Measurements from ENCODE around the gene PLPPR4.
"Not testable (repeated sequence)": the region's sequence is repeated elsewhere in the genome, so short reads cannot be mapped to it uniquely, and the experiment has no call there.

Gene PLPPR4

DNA sequence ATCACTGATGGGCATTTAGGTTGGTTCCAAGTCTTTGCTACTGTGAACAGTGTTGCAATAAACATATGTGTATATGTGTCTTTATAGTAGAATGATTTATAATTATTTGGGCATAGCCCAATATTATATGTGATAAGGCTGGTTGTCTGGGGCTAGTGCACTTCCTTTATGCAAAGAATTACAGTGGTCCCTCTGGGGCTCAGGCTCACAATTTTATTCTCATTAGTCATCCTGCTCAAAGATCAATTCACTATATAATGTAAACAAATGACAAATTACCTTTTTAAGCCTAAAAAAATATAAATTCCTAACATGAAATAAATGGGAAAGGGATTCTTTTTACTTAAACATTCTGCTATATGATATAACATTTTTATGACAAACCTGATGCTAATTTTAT is 5.0 kb downstream of the PLPPR4 start:
- DNase-seq, result no peak

DNA sequence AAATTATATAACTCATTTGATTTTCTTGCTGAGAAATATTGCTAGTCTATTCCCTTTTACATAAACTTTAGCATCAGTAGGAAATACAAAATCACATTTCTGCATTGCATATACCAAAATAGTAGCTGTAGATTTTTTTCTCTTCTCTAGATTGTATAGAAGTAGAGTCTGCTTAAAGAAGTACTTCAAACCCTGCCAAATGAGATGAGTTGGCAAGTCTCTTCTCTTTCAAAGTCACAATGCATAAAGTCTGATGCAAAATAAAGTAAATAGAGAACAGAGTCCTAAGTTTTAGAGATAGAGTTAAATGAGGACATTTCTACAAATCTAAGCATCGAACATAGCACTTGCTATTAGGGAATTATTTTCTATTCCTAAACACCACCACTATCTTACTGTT is 6.4 kb downstream of the PLPPR4 start:
- no peak for DNase-seq

DNA sequence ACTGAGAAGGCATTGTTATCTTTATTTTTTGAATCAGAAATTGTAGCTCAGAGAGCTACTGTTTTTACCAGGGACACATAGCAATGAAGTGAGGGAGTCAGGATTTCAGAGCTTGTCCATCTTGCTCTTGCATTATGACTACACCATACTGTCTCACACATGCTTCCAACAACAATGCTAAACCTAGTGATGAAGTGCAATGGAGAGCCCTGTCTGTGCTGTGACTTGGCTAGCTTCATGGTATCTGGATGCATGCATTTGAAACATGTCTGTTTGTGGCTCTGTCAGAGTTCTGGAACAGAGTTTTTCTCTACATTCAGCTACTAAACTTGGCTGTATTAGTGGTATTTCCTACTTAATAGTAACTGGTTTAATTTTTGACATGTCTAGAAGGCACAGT is 7.0 kb downstream of the PLPPR4 start:
- no peak for DNase-seq

DNA sequence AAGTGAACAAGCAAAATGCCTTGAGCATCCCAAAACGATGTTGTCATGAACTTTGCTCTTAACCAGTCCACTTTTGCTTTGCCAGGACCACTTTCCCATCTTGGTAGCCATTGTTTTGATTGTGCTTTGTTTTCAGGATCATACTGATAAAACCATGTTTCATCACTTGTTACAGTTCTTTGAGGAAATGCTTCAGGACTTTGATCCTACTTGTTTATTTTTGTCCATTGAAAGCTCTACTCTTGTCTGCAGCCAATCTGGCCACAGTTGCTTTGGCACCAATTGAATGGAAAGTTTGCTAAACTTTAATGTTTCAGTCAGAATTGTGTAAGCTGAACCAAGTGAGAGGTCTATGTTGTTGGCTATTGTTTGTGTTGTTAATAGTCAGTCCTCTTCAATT is 12.8 kb downstream of the PLPPR4 start:
- DNase-seq, result no peak

DNA sequence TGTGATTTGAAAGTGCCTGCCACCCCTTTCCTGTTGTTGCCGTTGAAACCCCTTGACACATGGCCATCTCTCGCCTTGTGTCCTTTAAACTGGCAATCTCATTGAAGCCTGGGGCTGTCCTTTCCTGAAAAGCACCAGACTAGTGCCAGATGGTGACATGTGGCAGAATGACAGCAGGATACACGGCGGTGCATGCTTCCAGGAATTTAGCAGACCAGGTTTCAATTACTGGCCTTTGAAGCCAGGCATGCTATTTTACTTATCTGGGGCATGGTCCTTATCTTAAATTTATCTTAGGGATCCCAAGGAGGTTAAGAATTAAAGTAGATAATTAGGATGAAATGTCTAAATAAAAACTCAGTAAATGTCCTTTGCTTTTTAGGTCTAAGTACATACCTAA is 15.2 kb downstream of the PLPPR4 start:
- DNase-seq, result peak in 1 of 3 experiments; percentile 4

DNA sequence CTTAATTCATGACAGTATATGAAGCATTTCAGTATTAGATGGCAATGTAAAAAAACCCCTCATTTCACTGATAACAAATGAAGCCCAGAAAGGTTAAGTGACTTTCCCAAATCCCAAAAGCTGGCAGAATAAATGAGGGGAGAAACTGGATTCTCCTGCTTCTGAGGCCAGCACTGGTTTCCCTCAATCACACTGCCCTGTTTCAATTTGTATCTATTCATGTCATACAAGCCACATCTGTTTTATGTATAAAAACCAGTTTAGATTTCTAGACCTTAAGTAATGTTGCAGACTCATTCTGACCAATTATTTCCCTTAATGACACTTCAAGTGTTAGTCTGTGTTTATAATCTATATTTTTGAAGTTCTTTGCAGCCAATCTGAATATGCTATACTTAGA is 16.8 kb downstream of the PLPPR4 start:
- DNase-seq, result no peak

DNA sequence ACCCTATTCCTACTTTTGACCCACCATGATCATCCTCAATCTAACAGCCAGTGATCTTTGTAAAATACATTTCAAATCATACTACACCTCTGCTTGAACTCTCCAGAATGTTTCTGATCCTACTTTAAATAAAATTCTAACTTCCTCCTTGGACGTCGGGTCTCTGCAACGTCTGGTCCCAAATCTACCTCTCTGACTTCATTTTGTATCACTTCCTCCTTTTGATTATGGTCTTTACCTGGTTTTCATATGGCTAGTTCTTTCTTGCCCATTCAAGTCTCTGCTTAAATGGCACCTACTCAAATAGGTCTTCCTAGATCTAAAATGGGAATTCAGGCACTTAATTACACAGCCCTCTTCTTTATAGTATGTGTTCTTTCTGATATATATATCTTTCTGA is 18.2 kb downstream of the PLPPR4 start:
- DNase-seq, result no peak

DNA sequence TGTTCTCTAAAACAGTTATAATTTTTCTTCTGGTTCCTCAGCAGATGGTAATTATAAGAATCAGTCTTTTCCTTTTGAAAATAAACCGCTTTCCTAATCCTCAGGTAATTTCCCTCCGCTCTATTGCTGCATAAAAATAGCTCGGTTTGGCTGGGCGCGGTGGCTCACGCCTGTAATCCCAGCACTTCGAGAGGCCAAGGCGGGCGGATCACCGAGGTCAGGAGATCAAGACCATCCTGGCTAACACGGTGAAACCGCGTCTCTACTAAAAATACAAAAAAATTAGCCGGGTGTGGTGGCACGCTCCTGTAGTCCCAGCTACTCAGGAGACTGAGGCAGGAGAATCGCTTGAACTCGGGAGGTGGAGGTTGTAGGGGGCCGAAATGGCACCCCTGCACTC is 19.2 kb downstream of the PLPPR4 start:
- not testable (repeated sequence) for DNase-seq

DNA sequence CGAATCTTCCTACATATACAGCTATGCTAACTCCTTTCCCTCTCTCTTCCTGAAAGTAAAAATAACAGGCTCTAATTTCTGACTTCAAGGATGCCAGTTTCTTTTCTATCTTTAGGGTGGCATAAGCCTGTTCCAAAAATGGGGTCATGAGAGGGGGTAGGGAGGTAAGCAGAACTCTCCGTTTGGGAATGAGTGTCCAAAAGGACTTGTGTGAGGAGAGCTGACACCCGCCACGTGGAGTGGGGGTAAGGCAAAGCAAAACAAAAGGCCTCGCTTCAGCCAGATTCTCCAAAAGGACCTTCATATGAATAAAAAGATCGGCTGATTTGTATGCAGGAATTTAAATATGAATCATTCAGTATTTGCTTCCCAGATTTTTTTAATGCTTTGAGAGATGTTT is 28.6 kb downstream of the PLPPR4 start:
- DNase-seq, result no peak

DNA sequence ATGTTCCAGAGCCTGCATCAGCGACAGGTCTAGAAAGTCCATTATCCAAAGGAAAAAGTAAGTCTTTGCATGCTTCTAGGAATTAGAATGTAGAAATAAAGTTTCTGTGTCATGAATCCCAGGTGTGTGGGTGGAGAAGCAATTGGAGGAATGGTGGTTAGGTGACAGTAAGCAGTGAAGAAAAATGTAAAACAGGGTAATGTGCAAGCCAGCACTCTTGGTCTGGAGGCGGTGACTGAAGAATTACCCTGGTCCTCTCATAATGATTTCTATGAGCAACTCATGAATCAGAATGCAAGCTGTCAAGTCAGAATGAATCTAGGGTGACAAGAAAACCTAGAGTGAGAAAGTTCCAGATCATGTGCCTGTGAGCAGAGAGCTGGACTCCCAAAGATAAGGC is 33.6 kb downstream of the PLPPR4 start:
- no peak for DNase-seq

DNA sequence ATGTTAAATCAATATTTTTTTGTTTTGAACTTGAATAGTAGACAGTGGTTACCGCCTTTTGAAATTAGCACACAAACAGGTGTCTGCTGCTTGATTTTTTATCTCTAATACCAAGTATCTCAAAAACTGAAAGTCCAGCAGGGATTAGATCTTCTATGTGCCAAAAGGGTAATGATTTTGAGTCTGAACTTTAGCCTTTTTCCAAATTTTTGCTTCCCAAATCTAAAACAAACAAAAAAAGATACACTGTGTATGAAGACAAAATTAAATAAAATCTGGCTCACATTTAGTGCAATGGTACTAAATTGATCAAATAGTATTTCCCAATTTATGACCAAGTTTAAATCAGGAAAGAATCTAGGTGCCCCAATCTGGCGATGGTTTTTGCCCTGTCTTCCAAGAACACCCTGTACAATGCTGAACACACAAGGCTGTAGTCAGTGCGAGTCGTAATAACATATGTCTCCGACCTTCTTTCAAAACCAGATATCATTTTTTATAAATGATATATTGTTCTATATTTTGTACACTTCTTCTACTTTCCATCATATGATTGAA is 40.5 kb downstream of the PLPPR4 start:
- DNase-seq, result no peak

DNA sequence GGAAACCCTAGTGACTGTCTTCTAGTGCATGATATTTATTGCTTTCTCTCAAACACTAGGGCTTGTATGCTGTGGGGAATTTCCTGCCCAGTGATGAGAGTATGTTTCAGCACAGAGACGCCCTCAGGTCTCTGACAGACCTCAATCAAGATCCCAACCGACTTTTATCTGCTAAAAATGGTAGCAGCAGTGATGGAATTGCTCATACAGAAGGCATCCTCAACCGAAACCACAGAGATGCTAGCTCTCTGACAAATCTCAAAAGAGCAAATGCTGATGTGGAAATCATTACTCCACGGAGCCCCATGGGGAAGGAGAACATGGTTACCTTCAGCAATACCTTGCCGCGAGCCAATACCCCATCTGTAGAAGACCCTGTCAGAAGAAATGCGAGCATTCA is 41.3 kb downstream of the PLPPR4 start:
- no peak for DNase-seq

DNA sequence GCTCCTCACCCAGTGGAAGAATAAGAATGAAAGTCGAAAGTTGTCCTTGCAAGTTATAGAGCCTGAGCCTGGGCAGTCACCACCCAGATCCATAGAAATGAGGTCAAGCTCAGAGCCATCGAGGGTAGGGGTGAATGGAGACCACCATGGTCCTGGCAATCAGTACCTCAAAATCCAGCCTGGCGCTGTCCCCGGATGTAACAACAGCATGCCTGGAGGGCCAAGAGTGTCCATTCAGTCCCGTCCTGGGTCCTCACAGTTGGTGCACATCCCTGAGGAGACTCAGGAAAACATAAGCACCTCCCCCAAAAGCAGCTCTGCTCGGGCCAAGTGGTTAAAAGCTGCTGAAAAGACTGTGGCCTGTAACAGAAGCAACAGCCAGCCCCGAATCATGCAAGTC is 41.8 kb downstream of the PLPPR4 start:
- DNase-seq, result no peak

DNA sequence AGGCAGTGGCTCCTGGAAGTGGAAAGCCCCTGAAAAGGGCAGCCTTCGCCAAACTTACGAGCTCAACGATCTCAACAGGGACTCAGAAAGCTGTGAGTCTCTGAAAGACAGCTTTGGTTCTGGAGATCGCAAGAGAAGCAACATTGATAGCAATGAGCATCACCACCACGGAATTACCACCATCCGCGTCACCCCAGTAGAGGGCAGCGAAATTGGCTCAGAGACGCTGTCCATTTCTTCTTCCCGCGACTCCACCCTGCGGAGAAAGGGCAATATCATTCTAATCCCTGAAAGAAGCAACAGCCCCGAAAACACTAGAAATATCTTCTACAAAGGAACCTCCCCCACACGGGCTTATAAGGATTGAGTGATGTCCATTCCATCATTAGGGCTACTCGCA is 42.4 kb downstream of the PLPPR4 start:
- DNase-seq, result no peak

DNA sequence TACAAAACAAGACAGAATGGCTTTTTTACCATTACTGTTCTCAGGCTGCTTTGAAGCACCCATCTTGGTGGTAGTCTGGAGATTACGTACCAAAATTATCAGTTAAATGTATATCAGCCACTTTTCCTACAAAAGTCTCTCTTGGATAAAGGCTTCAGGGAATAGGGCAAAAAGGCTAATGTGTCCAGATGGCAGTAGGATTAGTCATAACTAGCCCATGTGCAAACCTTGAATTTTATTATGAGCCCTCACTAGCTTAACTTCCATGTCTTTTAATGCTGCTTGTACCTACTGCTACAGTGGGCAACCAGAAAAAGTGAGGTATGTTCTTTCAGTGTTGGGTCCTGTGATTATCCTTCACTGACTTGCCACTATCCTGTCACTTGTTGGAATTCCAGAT is 51.0 kb downstream of the PLPPR4 start:
- DNase-seq, result no peak

DNA sequence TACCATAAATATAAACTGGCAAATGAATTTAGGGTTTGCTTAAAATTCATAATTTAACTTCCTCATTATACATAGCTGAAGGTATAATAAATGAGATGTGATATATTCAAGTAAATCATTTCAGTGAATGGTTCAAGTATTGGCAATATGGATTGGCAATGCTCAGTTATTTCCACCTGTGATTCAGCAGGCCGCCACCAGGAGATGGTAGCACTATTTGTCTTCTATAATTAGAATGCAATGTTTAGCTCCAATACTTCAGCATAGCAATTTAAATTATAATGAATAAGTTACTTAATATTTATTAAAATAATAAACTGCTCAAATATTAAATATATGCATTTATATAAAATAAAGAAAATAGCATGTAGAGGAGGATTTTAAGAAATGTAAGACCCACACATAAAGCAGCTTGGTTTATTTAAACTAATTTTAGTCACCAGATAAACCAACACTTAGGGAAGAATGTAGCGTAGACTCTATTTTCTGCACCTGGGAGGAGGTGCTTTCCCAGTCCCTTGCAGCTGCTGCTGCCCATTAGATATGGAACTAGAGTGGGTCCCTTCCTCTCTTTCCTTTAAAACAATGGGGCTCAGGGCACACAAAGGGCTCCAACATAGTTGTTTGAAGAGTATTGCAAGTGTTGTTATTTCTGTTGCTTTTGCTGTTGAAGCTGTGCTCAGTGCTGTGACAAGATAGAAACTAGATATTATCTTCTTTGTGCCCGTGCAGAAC is 62.1 kb downstream of the PLPPR4 start:
- peak in 1 of 3 experiments; percentile 23 for DNase-seq

DNA sequence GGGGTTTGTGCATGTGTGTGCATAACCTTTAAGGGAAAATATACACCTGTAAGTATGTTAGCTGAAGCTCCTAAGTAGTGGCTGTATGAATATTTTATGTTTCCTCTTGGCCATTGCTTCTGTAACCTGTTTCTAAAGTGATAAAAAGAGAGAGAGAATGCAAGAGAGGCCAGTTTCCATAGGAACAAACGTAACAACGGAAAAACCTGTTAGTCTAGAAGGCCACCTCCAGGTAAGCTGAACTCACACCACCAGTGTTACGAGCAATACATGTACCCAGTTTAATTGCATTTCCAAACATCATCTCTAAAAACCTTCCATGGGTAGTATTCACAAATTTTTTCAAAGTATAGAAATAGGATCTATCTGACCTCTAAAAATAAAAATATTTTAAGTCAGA is 63.1 kb downstream of the PLPPR4 start:
- peak in 2 of 3 experiments; percentile 9 to 78 for DNase-seq

DNA sequence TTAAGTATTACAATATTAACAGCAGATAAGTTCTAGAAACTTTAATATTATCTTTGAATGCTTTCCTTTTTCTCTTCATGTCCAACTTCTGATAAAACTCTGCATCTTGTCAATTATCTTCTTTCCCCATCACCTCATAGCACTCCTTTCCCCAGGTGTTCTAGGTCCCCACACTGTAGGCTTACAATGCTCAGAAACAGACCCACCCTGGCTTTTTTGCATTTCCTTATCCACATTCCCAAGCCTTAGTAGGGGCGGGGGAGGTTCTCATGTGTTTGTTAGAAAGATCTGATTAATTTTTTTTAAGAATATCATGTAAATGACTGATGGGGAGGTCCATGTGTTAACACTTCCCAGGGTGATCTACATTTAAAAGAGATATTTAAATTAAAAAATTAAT is 63.9 kb downstream of the PLPPR4 start:
- DNase-seq, result peak in 1 of 3 experiments; percentile 7

DNA sequence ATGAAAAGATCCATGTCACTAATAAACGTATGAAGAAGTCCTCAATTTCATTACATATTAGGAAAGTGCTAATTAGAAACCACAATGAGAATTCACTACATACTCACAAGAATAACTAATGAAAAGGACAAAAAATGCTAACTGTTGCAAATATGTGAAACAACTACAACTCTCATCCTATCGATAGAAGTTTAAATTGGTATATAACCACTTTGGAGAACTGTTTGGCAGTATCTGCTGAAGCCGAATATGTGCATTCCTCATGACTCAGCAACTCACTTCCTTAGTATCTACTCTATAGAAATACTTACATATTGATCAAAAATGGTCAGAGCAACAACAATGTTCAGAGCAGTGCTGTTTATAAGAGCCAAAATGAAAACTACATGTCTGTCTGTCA is 66.8 kb downstream of the PLPPR4 start:
- no peak for DNase-seq

DNA sequence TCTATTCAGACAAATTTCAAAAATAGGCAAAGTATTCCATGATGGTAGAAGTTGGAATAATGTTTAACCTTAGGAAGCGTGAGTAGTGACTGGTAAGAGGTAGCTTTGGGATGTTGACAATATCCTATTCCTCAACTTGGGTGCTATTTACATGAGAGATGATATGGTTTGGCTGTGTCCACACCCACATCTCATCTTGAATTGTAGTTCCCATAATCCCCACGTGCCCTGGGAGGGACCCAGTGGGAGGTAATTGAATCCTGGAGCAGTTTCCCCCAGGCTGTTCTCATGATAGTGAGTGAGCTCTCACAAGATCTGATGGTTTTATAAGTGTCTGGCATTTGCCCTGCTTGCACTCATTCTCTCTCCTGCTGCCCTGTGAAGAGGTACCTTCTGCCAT is 67.3 kb downstream of the PLPPR4 start:
- DNase-seq, result no peak

DNA sequence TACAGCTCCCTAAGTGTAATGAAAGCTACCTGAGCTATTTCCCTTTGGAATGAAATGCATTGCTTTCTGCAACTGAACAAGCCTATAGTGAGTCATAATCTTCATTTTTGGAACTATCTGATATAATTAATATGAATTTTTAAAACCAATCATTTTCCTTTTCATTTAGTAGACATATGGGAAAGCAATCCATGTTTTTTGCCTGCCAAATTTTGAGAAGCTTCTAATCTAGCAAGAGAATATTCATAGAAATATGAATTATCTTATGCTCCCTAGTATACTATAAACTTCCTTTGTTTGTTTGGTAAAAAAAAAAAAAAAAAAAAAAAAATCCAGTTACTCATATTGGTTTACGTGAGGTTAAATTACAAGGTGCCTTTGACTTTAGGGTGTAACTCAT is 68.3 kb downstream of the PLPPR4 start:
- no peak for DNase-seq

DNA sequence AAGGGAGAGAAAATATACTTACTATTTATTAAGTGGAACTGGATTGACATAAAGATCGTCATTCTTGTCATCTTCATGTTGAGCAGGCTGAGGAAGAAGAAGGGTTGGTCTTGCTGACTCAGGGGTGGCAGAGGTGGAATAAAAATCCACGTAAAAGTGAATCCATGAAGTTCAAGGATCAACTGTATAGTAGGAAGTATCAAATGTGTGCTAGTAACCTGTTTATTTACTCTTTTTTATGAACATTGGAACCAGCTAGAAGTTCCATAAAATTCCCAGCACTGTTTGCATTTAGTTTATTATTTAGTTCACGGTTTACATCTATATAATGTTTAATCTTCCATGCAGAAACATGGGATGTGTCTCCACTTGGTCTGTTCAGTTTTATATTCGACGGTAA is 70.7 kb downstream of the PLPPR4 start:
- no peak for DNase-seq

DNA sequence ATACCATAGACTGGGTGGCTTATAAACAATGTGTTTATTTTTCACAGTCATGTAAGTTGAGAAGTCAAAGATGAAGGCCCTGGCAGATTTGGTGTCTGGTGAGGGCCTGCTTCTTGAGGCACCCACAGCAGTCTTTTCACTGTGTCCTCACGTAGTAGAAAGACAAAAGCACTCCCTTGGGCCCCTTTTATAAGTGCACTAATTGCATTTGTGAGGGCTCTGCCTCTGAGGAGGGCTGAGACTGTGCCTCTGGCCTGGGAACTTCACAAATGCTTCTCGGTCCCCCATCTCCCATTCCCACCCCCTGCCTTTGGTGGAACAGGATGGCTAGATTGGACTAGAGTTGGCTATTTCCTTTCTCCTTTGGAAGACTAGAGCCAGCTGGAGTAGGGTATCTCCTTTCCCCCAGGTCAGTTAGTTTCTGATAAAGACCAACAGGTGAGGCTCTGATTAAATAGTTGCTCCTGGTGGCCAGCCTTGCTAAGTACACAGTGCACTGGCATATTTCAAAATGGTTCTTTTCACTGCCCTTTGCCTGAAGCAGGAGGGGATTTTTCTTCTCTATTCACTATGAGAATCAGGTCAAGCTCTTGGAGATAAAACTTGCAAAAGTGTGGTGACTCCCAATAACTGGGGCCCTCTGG is 82.9 kb downstream of the PLPPR4 start:
- no peak for DNase-seq

DNA sequence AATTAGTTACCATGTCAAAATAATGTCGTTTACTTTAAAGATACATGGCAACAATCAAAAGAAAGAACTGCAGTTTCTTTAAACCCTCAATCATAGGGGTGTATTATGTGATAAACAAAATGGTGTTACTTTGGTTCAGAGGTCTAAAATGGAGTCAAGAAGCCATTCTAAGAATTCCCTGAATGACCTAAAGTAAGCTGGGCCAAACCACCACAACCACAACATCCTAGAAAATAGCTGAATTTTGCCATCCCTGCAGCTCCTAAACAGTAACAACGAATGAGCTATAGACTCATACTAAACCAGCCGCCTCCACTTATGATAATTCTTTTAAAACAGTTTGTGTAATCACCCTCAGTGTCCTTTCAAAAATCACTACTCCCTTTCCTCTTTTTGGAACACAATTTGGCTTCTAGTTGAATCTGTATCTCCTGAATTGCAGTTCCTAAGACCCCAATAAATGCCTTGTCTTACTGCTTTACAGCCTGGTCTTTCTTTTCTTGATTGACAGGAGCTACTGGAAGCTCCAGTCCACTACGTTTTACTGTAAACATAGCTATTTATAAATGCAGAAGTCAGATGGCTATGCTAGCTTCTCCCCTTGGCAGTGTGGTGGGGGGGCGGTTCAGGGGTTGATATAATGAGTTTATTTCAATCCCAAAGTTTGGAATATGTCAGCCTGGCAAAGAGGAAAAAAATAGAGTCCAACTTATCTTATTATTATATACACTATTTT is 84.3 kb downstream of the PLPPR4 start:
- no peak for DNase-seq
